Smooth muscle cell (in vitro differentiated cells): ENCODE measurements around the gene CNOT6. TPM values are rescaled to one million over a fixed set of nuclear protein-coding genes. Genes with fewer than 3 reads are reported as not detected.
A peak's percentile ranks its signal among the peaks of the same experiment; 100 is the strongest.

Source experiments
- DNase-seq: peaks from one replicate; lab custom pipeline; 2025; ENCODE audit not compliant: unreplicated experiment; lab: John Stamatoyannopoulos, UW
- H2AFZ ChIP-seq: fragments of 200-600 bp; sonication (generic); 2 replicates; pipeline ENCODE4 v1.6.0; 2016; ENCODE audit warnings: antibody characterized with exemption, low read depth, mild to moderate bottlenecking
- H3F3A ChIP-seq: fragments of 200-600 bp; sonication (generic); 2 replicates; pipeline ENCODE4 v1.6.0; 2017; ENCODE audit warnings: antibody characterized with exemption, low read depth
- H3K27ac ChIP-seq: fragments of 200-600 bp; sonication (generic); 2 replicates; pipeline ENCODE4 v1.5.1; 2016; ENCODE audit warnings: low read depth, mild to moderate bottlenecking
- H3K27me3 ChIP-seq: fragments of 200-600 bp; sonication (generic); 2 replicates; pipeline ENCODE4 v1.6.1; 2016; ENCODE audit warnings: low read depth, mild to moderate bottlenecking
- H3K36me3 ChIP-seq: fragments of 200-600 bp; sonication (generic); 2 replicates; pipeline ENCODE4 v1.5.1; 2016; ENCODE audit warnings: low read depth
- H3K4me1 ChIP-seq: fragments of 200-600 bp; sonication (generic); 2 replicates; pipeline ENCODE4 v1.5.1; 2016; ENCODE audit warnings: low read depth
- H3K4me2 ChIP-seq: fragments of 200-600 bp; sonication (generic); 2 replicates; pipeline ENCODE4 v1.6.0; 2016; ENCODE audit warnings: mild to moderate bottlenecking
- H3K4me3 ChIP-seq: fragments of 200-600 bp; sonication (generic); 2 replicates; pipeline ENCODE4 v1.5.1; 2016; ENCODE audit warnings: mild to moderate bottlenecking
- H3K79me2 ChIP-seq: fragments of 200-600 bp; sonication (generic); 2 replicates; pipeline ENCODE4 v1.6.0; 2016; ENCODE audit warnings: low read depth, mild to moderate bottlenecking
- H3K9ac ChIP-seq: fragments of 200-600 bp; sonication (generic); 2 replicates; pipeline ENCODE4 v1.6.0; 2016; ENCODE audit warnings: low read depth
- H3K9me3 ChIP-seq: fragments of 200-600 bp; sonication (generic); replicated peaks from 2 replicates; pipeline ENCODE4 v1.5.1; 2016; ENCODE audit warnings: low read depth
- H4K20me1 ChIP-seq: fragments of 200-600 bp; sonication (generic); 2 replicates; pipeline ENCODE4 v1.6.0; 2016; ENCODE audit warnings: low read depth
- WGBS: methylation state at CpG from one replicate; pipeline ENCODE4 v1.1.7; 2016; ENCODE audit warnings: low lambda C conversion rate; 5-methylcytosine and 5-hydroxymethylcytosine counted together
- polyA plus RNA-seq: library from polyadenylated mRNA; unstranded; fragments of >200 nt; fragmentation: Nextera tagmentation; extraction: Ambion mirVana; gene quantifications from 2 replicates; pipeline ENCODE4 v1.2.1, GENCODE V29; 2016
- total RNA-seq: library from RNA; depleted of rRNA; stranded (reverse); fragments of >200 nt; gene quantifications from 2 replicates; pipeline ENCODE4 v1.2.3, GENCODE V29; 2014
- TF ChIP-seq, protein P1 (sequence below): fragments of 200-600 bp; sonication (generic); IDR thresholded peaks from 2 replicates; pipeline ENCODE4 v1.5.1; 2017; ENCODE audit warnings: borderline replicate concordance, mild to moderate bottlenecking, antibody characterized with exemption; ENCODE audit not compliant: insufficient read depth, poor library complexity, severe bottlenecking

CNOT6 gene
- total and polyA plus RNA-seq, 2 experiments from 2014 or later: 6.2 to 19.7 TPM

DNA sequence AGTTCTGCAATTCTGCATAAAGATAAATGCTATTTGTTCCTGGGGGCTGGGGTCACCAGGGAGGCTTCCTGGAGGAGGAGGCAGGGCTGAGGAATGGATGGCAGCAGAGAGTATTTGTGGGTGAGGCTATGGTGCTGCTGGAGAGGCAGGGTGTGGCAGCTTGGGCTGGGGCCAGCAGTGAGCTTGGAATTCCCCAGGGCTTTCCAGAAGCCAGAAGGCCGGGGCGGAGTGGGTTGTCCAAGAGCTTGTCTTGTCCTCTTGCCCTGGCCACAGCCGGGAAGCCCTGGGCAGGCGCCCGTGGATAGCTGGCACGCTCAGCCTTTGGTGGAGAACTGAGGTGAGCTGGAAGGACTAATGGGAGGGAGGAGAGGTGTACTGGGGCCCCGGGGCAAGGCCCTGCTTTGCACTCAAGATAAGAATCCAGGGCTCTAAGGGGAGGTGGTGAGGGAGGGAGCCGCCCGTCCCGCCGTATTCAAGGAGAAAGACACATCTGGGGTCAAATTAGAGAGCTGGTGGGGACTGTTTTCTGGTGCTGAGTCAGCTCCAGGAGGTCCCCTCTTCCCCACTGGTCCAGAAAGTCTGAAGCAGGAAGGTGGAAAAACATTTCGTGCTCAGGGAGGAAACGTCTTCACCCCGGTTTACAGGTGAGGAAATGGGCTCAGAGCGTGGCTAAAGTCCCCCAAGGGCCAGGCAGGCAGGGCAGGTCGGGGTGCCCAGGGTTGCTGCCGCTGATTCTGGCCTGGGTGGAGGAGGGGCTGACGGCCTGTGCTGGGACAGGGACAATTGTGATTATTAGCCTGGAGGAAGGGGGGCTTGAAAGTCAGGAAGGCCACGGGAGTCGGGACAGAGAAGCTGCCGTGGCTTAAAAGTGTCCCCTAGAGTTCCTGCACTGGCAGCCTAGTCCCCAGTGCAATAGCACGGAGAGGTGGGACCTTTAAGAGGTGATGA is 26.9 kb upstream of the CNOT6 start:
- Histone ChIP-seq H3F3A (no peaks in the 10 kb centered on the region), H2AFZ (peak overlapping the region; percentile 57), H3K79me2 (no peaks in the 10 kb centered on the region), H3K27me3 (no peaks in the 10 kb centered on the region), H4K20me1 (no peaks in the 10 kb centered on the region), H3K9ac (no peak overlapping the region), H3K36me3 (no peaks in the 10 kb centered on the region), H3K4me2 (peak overlapping the region; percentile 21), H3K27ac (peak overlapping the region; percentile 22), H3K4me3 (no peak overlapping the region), H3K4me1 (no peaks in the 10 kb centered on the region), H3K9me3 (no peaks in the 10 kb centered on the region)
- 77% methylated on average over 22 of the region's 22 CpGs for WGBS
- TF ChIP-seq, protein P1, sequence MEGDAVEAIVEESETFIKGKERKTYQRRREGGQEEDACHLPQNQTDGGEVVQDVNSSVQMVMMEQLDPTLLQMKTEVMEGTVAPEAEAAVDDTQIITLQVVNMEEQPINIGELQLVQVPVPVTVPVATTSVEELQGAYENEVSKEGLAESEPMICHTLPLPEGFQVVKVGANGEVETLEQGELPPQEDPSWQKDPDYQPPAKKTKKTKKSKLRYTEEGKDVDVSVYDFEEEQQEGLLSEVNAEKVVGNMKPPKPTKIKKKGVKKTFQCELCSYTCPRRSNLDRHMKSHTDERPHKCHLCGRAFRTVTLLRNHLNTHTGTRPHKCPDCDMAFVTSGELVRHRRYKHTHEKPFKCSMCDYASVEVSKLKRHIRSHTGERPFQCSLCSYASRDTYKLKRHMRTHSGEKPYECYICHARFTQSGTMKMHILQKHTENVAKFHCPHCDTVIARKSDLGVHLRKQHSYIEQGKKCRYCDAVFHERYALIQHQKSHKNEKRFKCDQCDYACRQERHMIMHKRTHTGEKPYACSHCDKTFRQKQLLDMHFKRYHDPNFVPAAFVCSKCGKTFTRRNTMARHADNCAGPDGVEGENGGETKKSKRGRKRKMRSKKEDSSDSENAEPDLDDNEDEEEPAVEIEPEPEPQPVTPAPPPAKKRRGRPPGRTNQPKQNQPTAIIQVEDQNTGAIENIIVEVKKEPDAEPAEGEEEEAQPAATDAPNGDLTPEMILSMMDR: no peak
- DNase-seq: no peak

DNA sequence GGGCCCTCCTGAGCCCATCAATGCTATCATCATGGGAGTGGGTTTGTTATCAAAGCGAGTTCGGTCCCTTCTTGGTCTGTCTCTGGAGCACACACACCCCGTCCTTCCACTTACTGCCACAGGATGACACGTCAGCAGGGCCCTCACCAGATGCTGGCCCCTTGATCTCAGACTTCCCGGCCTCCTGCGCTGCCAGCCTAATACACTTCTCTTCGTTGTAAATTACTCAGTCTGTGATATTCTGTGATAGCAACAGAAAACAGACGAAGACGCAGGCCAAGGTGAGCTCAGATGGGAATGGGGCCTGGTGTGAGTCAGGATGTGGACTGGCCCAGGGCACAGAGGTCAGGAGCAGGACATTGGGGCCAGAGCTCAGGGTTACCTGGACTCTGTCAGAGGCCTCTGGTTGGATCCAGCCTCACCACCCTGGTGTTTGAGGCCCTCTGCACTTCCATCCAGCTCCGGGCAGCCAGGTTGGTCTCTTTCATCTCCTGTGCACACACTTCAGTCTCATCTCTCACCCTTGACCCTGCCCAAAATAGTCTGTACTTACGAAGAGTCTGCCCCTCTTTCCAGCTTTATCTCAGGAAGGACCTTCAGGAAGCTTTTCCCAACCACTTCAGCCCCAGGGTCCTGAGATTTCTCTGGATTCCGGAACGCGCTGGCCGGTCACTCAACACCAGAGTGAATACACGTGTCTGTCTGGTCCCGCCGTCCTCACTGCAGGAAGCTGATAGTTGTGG is 26.0 kb upstream of the CNOT6 start:
- TF ChIP-seq, protein P1: no peak
- Histone ChIP-seq H3K4me3 (no peak overlapping the region), H3K27ac (peak overlapping the region; percentile 22), H3K9me3 (no peaks in the 10 kb centered on the region), H3K4me2 (peak overlapping the region; percentile 21), H3K27me3 (no peaks in the 10 kb centered on the region), H4K20me1 (no peaks in the 10 kb centered on the region), H3F3A (no peaks in the 10 kb centered on the region), H3K9ac (no peak overlapping the region), H3K36me3 (no peaks in the 10 kb centered on the region), H3K79me2 (no peaks in the 10 kb centered on the region), H3K4me1 (no peaks in the 10 kb centered on the region), H2AFZ (peak overlapping the region; percentile 57)
- DNase-seq: no peak
- WGBS: 60% methylated on average over 18 of the region's 18 CpGs

DNA sequence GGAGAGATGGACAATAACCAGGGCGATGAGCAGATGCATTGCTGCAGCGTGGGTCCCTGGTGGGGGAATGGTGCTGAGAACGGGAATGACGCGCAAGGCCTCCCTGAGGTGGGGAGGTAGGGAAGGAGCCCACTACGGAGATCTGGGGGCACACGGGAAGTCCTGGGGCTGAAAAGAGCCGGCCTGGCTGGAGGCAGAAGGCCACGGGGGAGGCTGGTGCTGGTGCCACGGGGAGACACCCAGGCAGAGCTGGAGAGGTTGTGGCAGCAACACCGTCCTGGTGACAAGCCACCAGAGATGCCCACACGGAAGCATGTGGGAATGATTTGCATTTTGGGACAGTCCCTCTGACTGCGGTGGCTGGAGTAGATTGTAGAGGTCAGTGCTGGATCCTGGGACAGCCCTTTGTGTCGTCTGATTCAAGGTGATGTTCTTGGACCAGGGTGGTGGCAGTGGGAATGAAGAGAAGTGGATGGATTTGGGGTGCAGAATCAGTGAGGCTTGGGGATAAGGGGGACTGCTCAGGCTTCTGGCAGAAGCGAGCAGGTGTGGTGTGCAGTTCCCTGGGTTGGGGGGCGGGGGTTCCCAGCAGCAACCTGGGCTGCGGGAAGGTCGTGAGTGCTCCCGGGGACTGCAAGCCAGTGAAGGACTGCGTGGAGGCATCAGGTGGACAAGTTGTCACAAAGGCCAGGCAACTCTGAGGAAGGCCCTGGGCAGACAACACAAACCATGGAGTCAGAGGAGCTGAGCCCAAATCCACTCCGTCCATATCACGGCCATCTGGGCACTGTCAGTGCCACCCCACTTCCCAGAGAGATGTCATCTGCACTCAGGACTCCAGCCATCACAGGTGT is 25.2 kb upstream of the CNOT6 start:
- H2AFZ ChIP-seq: no peak overlapping the region
- H3K79me2 ChIP-seq: no peaks in the 10 kb centered on the region
- no peak overlapping the region for H3K4me2 ChIP-seq
- TF ChIP-seq, protein P1: no peak
- H4K20me1 ChIP-seq: no peaks in the 10 kb centered on the region
- no peak for DNase-seq
- no peak overlapping the region for H3K4me3 ChIP-seq
- 87% methylated on average over 22 of the region's 22 CpGs for WGBS
- H3K9ac ChIP-seq: no peak overlapping the region
- H3K27me3 ChIP-seq: no peaks in the 10 kb centered on the region
- H3K36me3 ChIP-seq: no peaks in the 10 kb centered on the region
- no peaks in the 10 kb centered on the region for H3K9me3 ChIP-seq
- no peaks in the 10 kb centered on the region for H3F3A ChIP-seq
- no peak overlapping the region for H3K27ac ChIP-seq
- no peaks in the 10 kb centered on the region for H3K4me1 ChIP-seq
